A549 (cell line): ENCODE data around the gene TFF2.

Source experiments
- CBX8 ChIP-seq: fragments of 200-600 bp; sonication (generic); IDR thresholded peaks from 2 replicates; pipeline ENCODE4 v1.6.1; 2016
- CTCF ChIP-seq: fragments of >200 bp; sonication (Bioruptor Twin); formaldehyde crosslinking; IDR thresholded peaks from 3 replicates; pipeline ENCODE4 v1.5.1; 2016
- HDAC2 ChIP-seq: fragments of 200-600 bp; sonication (generic); IDR thresholded peaks from 2 replicates; pipeline ENCODE4 v1.6.1; 2016
- HOXA7 ChIP-seq: fragments of 250-450 bp; sonication (Bioruptor Pico); IDR thresholded peaks from 2 replicates; pipeline ENCODE4 v1.5.0; 2020; ENCODE audit warnings: mild to moderate bottlenecking, moderate library complexity
- MAX ChIP-seq: IDR thresholded peaks from 2 replicates; pipeline ENCODE4 v1.6.1; 2012
- MYC ChIP-seq: IDR thresholded peaks from 2 replicates; pipeline ENCODE4 v1.6.1; 2012; ENCODE audit warnings: mild to moderate bottlenecking, inconsistent platforms, low read length, improper control_type of control experiment, borderline replicate concordance
- PHF8 ChIP-seq: fragments of 200-600 bp; sonication (generic); IDR thresholded peaks from 2 replicates; pipeline ENCODE4 v1.6.1; 2016; ENCODE audit warnings: low read depth, mild to moderate bottlenecking, antibody characterized with exemption, moderate library complexity, borderline replicate concordance
- POLR2A ChIP-seq: IDR thresholded peaks from 2 replicates; pipeline ENCODE4 v1.6.1; 2012; ENCODE audit warnings: mild to moderate bottlenecking, low read length
- RAD21 ChIP-seq, 2 experiments: fragments of >200 bp in 1 of 2; sonication (Bioruptor Twin) in 1 of 2; formaldehyde crosslinking in 1 of 2; IDR thresholded peaks in 1 of 2; conservative IDR thresholded peaks in 1 of 2; 2 replicates in 1 of 2; 3 replicates in 1 of 2; pipeline ENCODE4 v1.6.1; 2012 to 2018; ENCODE audit warnings: inconsistent platforms in 1 of 2
- RCOR1 ChIP-seq: fragments of 150-350 bp; IDR thresholded peaks from 2 replicates; pipeline ENCODE4 v1.6.1; 2014; ENCODE audit warnings: antibody characterized with exemption, low read length, low read depth
- RFX5 ChIP-seq: fragments of 450-650 bp; IDR thresholded peaks from 2 replicates; pipeline ENCODE4 v1.7.1; 2014; ENCODE audit warnings: antibody characterized with exemption, mild to moderate bottlenecking, moderate library complexity
- SREBF2 ChIP-seq: fragments of 450-650 bp; IDR thresholded peaks from 2 replicates; pipeline ENCODE4 v1.6.1; 2014; ENCODE audit warnings: mild to moderate bottlenecking, moderate library complexity
- USF2 ChIP-seq: fragments of 450-650 bp; IDR thresholded peaks from 2 replicates; pipeline ENCODE4 v1.6.1; 2014; ENCODE audit warnings: antibody characterized with exemption

GRCh38 chr21:42374457-42374856, 23.7 kb upstream of the TFF2 start:
- TF ChIP-seq CBX8, result no peak
- TF ChIP-seq RAD21 (conservative IDR thresholded peaks at IDR 0.05 in 1 of 2, IDR thresholded peaks at IDR 0.05 in 1 of 2), result no peak
- TF ChIP-seq POLR2A, result no peak
- no peak for TF ChIP-seq CTCF
- no peak for TF ChIP-seq USF2
- TF ChIP-seq RFX5, result no peak
- no peak for TF ChIP-seq HOXA7 (CRISPR knock-in tag)
- TF ChIP-seq MYC, result no peak
- no peak for TF ChIP-seq SREBF2
- no peak for TF ChIP-seq RCOR1
- no peak for TF ChIP-seq MAX
- no peak for TF ChIP-seq HDAC2
- no peak for TF ChIP-seq PHF8
